ENCODE data around the gene EVPL.
"Not testable (repeated sequence)": the region's sequence is repeated elsewhere in the genome, so short reads cannot be mapped to it uniquely, and the experiment has no call there.

EVPL gene

GRCh38 chr17:76027159-76027839 is at the start of gene EVPL:
EVPL (minus strand) TSS chr17:76027306; CDS start chr17:76027198, 108 bp downstream.
- DNase-seq: no peak

DNA sequence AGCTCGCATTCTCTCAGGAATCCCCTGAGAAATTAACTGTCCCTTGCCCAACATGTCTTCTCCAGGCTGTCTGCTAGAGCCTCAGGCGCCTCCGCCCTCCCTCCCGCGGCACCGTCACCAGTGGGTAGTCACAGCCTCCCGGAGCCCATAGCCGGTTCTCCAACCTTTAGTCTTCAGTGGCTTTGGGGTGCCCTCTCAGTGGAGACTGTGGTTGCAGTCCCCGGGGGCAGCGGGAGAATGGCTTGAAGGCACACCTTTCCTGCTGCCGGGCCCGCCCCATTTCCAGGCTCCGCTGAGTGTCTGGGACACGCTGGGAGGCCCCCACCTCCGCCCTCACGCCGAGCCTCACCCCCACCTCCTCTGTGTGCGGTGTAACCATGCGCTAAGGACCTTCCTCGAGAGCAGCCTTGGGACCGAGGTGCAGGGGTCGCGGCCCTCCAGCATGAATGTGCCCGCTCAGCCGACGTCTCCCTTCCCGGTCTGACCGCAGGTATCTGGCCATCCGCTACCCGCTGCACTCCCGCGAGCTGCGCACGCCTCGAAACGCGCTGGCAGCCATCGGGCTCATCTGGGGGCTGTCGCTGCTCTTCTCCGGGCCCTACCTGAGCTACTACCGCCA is 49.1 kb upstream of the EVPL start:
- DNase-seq: no peak

DNA sequence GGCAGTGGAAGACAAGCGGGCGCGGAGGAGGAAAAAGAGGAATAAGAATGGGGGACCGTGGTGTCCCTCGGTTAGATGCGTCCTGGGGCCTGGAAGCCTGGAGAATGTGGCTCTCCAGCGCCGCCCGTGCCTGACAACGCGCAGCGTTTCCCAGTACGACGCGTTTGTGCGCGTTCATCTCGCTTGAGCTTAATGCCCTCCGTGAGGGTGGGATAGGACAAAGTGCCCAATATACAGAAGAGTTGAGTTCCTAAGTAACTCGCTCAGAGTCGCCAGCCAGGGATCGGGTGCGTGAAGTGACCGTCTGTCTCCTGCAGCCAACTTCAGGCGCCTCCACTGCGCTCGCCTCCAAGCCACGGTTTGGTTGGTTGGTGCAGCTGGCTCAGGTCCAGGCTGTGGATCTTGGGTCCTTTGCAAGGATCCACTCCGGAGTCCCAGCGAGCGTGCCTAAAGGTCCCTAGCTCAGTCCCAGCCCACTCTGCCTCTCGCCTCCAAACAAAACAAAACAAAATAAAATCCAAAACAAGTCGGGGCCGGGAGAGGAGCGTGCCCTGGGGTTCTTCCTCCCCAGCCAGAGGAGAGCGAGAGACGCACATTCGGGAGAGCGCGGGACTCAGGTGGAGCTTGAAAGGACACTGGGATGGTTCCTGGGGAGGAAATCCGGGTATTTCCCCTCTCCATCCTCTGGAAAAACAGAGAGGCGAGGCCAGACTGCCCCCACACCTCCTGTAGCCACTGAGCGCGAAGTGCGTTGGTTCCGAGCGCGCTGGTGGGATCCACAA is 48.4 kb upstream of the EVPL start:
- DNase-seq: no peak

GRCh38 chr17:76074390-76075363 is 47.6 kb upstream of the EVPL start, which contains the start of gene GALR2:
GALR2 (plus strand) TSS chr17:76074781; CDS start chr17:76074884, 103 bp downstream.
- DNase-seq: no peak

DNA sequence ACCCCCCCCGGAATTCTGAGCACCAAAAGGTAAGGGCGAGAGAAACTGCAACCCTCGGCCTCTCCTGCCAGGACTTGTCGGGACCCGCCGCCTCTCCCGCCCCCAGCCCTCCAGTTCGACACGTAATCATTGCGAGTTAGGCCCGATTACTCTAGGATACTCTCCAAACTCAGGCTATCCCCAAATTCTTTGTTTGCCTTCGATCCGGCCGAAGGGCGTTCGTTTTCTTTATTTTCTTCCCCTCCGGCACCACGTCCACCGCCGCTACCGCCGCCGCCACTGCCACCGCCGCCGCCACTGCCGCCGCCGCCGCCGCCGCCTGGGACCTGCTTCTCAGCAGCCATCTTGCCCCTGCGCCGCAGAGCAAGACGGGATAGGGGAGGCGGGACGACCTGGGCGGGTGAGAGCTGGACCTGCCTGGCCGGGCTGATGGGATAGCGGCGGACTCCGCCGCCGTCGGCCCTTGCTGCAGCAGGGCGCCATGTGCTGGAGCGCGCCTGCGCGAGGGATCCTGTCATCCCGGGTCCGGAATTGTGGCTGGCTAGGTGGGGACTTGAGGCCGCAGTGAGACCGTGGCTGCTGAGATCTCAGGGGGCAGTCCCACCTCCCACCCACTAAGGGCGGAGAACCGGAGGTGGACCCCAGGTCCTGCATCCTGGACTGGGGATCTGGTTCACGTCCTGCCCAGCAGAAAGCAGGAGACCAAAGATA is 45.2 kb upstream of the EVPL start, which contains the start of gene SRP68:
Gene SRP68, minus strand, starts transcription at position 370 of the 711 bp plus-strand sequence. Its CDS starts 26 bp downstream, at position 344.
- peak; percentile 53 to 95 (median 91) for DNase-seq

DNA sequence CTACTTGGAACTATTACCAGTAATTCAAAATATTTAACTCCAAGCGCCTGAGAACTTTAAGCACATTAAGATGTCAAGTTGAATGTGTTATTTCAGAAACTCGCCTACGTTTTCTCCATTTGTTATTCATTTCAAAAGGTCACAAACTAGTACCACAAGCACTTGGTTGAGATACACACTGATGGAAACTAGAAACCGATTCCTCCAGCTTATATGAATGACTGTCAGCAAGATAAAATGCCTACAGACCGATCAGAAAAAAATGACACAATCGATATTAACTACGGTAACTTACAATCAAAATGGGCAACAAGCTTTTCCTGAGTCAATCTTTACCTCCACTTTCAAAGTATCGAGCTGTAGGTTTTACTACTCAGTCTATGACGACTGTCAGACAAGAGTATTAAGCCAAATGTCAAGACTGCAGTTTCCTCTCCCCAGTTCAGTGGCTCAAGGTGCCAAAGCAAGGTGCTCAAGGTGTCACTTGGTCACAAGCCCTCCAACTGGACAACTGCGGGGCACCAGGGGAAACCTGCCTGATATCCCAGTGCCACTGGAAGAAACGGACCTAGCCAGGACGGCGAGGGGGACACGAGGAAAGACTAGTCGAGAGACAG is 44.5 kb upstream of the EVPL start:
- no peak for DNase-seq

DNA sequence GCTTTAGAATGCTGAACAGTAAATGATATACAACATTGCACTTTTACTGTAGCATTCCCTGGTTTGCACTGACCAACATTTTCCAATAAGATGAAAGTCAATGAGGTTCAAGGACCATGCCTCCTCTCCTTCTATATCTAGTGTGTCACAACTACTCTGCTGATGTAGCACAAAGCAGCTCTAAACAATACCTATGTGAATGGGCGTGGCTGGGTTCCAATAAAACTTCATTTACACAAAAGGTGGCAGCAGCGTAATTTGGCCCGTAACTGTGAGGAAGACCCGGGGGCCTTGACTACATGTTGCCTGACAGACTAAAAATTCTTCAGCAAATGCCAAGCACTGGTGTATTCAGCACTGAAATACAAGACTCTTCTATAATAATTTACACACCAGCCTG is 38.7 kb upstream of the EVPL start:
- DNase-seq: no peak

DNA sequence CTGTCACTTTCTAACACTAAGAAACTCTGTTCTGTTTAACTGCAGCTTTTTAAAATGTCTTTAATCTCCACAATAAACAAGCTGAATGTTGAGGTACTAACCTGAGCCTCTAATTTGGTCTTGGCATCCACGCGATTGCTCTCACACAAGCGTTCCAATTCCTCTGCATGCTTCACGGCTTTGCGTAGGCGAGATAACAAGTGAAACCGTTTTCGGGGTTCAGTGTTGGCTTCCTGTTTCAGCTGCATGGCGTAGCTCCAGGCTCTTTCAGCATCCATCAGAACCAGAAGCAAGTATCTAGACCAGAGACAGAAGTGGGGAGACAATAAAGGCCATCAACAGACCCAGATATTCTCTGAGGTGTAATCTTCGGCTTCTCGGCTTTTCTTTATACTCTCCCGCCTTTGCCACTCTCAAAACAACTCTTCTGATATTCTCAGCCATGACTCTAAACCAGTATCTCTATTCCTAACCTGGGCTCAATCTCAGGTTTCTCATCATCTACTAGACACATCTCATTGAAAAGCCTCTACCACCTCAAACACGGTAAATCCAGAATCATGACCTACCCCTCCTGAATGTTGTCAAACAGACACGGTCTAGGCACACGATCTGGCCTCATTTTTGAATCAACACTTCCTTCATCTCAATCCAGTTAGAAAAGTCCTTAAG is 36.9 kb upstream of the EVPL start:
- no peak for DNase-seq

- not testable (repeated sequence) for DNase-seq
Observed at GRCh38 chr17:76058264-76058663, 31.2 kb upstream of the EVPL start.

DNA sequence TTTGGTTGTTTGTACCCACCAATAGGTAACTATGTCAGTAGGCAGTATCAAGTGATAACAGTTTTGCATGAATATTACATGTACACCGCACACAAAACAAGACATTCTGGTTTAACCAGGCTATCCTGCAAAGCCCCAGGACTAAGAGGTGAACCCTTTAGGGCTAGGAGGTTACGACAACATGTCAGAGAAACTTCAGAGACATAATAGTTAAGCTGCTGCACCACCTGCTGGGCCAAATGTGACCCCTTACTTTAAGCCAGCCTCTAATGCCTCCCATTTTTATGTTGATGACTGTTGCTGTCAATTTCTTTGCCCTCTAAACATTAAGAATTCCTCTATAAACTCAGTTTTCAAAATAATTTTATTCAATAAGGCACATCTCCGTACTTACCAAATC is 29.8 kb upstream of the EVPL start:
- no peak for DNase-seq

- no peak for DNase-seq
Observed at GRCh38 chr17:76054112-76054476, 27.0 kb upstream of the EVPL start.

DNA sequence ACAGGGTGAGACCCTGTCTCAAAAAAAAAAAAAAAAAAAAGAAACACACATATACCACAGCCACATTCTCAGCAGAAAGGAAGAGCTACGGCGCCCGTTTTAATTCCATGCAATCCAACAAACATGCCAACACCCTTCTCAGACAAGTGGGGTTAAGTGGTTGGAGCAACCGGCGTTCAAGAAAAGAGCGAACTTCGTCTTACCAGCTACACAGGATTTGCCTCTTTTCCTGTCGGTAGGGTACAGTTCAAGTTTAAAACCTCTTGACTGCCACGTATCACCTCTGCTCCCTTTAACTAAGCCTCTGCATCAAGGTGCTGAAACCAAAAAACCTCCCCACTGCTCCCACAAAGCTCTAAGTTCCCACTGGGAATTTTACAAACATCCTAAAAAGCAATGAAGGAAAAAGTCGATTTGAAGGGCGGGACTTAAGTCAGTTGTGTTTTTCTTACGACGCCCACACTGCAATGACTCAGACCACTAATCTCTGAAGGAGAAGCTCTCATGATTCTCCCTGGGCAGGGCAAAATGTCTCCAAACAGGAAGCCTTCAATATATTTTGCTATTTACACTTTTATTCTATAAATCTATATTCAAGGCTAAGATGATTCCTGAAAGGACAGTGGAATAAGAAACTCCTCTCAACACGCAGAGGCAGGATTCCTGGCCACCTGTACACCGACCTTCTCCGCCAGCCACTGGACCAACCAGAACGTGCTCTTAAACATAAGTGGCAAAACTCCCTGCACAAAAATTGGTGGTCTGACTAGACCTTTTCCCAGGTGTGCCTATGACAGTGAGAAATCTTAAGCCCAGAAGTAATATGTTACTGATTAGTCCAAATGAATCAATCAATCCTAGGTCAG is 26.4 kb upstream of the EVPL start:
- no peak for DNase-seq

- DNase-seq: no peak
Observed at GRCh38 chr17:76051561-76051960, 24.5 kb upstream of the EVPL start.

DNA sequence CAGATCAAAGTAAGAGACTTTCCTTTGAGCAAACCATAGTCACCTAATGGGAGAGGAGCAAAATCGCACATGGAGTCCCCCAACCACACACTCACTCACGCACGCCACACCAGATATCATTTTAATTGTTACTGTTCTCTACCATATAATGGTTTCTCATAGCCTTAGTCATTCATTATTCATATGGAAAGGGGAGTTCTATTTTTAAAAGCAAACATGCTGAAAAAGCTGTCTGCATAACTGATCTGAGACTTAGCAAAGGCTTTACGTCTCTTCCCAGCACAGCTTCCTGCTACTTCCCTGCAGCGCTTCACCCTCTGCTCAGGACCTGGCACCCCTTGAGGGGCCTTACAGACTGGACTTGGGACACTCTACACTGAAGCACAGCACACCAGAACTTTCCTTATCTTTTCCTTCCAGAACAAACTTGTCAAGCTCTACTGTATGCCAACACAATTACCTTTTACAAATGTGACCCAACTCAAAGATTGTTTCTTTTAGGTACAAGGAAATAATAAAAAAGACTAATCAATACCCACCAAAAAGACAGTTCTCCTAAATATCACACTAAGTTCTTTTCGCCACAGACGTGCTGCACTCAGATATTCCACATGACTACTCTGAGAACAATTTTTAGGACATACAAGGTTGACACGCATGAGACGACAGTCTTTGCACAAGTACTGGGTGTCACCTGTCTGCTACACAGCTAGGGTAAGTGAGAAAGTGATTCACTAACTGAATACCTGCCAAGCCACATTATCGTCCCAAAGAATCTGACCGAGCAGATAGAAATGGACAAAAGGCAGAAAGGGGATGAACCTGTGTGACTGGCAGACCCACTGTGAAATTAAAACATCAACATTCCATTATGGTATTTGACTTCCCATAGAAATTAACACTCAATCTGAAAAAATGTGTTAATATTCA is 23.7 kb upstream of the EVPL start:
- DNase-seq: no peak

- DNase-seq: no peak
Observed at GRCh38 chr17:76049836-76050537, 22.9 kb upstream of the EVPL start.

DNA sequence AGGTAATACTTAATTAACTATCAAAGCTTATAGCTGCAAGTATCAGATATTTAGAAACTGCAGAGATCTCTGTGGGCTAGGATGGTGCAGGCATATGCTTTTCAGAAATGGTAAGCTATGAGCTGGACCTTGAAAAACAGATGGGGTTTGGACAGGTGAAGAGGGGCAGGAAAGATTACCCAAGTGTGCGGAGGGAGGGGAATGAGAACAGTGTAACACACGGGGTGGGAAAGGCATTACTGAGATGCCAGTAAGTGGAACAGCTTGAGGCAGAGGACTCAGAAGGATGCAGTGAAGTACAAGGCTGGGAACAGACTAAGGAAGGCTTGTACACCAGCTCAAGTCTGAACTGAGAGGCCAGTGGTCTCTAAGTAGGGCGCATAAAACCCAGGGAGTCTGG is 22.1 kb upstream of the EVPL start:
- DNase-seq: no peak

- no peak for DNase-seq
Observed at GRCh38 chr17:76048711-76049110, 21.6 kb upstream of the EVPL start.
